HUDEP-2 (cell line): ENCODE results near the gene MSANTD3.
A peak's percentile ranks its signal among the peaks of the same experiment; 100 is the strongest.

Experiments used
- DNase-seq, 76 experiments: peaks; one replicate each; lab custom pipeline; 2025; ENCODE audit not compliant: unreplicated experiment in 76 of 76; lab: John Stamatoyannopoulos, UW

Gene MSANTD3

GRCh38 chr9:100457517-100457916 is 30.6 kb downstream of the MSANTD3 start:
- no peak for DNase-seq

GRCh38 chr9:100459963-100460362 is 33.0 kb downstream of the MSANTD3 start:
- no peak for DNase-seq

GRCh38 chr9:100465274-100465673 is 38.3 kb downstream of the MSANTD3 start:
- no peak for DNase-seq

GRCh38 chr9:100465761-100466160 is 38.8 kb downstream of the MSANTD3 start:
- DNase-seq = no peak

- no peak for DNase-seq
These were observed 39.4 kb downstream of the MSANTD3 start for GRCh38 chr9:100466171-100466828.

GRCh38 chr9:100466829-100467221 is 39.9 kb downstream of the MSANTD3 start:
- no peak for DNase-seq

GRCh38 chr9:100468041-100468440 is 41.1 kb downstream of the MSANTD3 start:
- DNase-seq = no peak

- DNase-seq = peak in 1 of 76 experiments; percentile 2
These were observed 45.3 kb downstream of the MSANTD3 start for GRCh38 chr9:100472268-100472667.

- DNase-seq = peak in 4 of 76 experiments; percentile 1 to 30 (median 4)
These were observed 45.9 kb downstream of the MSANTD3 start, which contains the start of gene TMEFF1 for GRCh38 chr9:100472788-100473275. Gene TMEFF1 (plus strand): TSS chr9:100473149. CDS start chr9:100473545, 396 bp downstream.

GRCh38 chr9:100473276-100474081 is 46.5 kb downstream of the MSANTD3 start:
- DNase-seq = peak in 6 of 76 experiments; percentile 3 to 12 (median 6)

GRCh38 chr9:100474082-100474923 is 47.4 kb downstream of the MSANTD3 start:
- no peak for DNase-seq

GRCh38 chr9:100474924-100475276 is 48.0 kb downstream of the MSANTD3 start:
- no peak for DNase-seq

- DNase-seq = no peak
These were observed 50.3 kb downstream of the MSANTD3 start for GRCh38 chr9:100477241-100477640.

GRCh38 chr9:100478192-100478591 is 51.2 kb downstream of the MSANTD3 start:
- DNase-seq = no peak

GRCh38 chr9:100479820-100480219 is 52.9 kb downstream of the MSANTD3 start:
- DNase-seq = no peak

GRCh38 chr9:100485196-100485595 is 58.3 kb downstream of the MSANTD3 start:
- DNase-seq = no peak

GRCh38 chr9:100486479-100487176 is 59.7 kb downstream of the MSANTD3 start:
- DNase-seq = no peak

- DNase-seq = no peak
These were observed 61.2 kb downstream of the MSANTD3 start for GRCh38 chr9:100488177-100488576.

- DNase-seq = no peak
These were observed 62.9 kb downstream of the MSANTD3 start for GRCh38 chr9:100489836-100490235.

GRCh38 chr9:100492952-100493351 is 66.0 kb downstream of the MSANTD3 start:
- no peak for DNase-seq
